Right atrium auricular region (tissue), 2 donors: ENCODE measurements around the gene SCN1B. TPM values are rescaled to one million over a fixed set of nuclear protein-coding genes. Genes with fewer than 3 reads are reported as not detected.

Experiments
- DNase-seq: peaks from one replicate; pipeline ENCODE4 v3.0.0-alpha.2; 2019; ENCODE audit warnings: low spot score
- H3K27ac ChIP-seq, 2 donors: fragments of 200-600 bp; sonication (generic); 1 replicate in 1 of 2; 2 replicates in 1 of 2; pipeline ENCODE4 v1.5.1; 2016 to 2019
- H3K27me3 ChIP-seq, 2 donors: fragments of 200-600 bp; sonication (generic); one replicate each; pipeline versions ENCODE4 v1.5.1 to v1.6.0; 2017 to 2019
- H3K36me3 ChIP-seq: fragments of 200-600 bp; sonication (generic); one replicate; pipeline ENCODE4 v1.5.1; 2016
- H3K4me1 ChIP-seq, 2 donors: fragments of 200-600 bp; sonication (generic); one replicate each; pipeline versions ENCODE4 v1.5.1 to v1.6.0; 2017 to 2019
- H3K4me3 ChIP-seq, 2 donors: fragments of 200-600 bp; sonication (generic); 1 replicate in 1 of 2; 2 replicates in 1 of 2; pipeline ENCODE4 v1.5.1; 2017 to 2019; ENCODE audit warnings: mild to moderate bottlenecking in 1 of 2, moderate library complexity in 1 of 2
- H3K9me3 ChIP-seq, 2 donors: fragments of 200-600 bp; sonication (generic); one replicate each; pipeline ENCODE4 v1.5.1; 2019
- total RNA-seq, 2 donors: library from RNA; depleted of rRNA; stranded (reverse); fragments of >200 nt; gene quantifications; one replicate each; pipeline ENCODE4 v1.1.0, GENCODE V29; 2016
- TF ChIP-seq, protein P1 (sequence below), 2 donors: fragments of 200-600 bp; sonication (generic); IDR thresholded peaks; one replicate each; pipeline ENCODE4 v1.5.1; 2019; ENCODE audit warnings: antibody characterized with exemption in 2 of 2

Gene SCN1B
- total RNA-seq, 2 donors from 2014 or later = 57.3 to 119 TPM

DNA sequence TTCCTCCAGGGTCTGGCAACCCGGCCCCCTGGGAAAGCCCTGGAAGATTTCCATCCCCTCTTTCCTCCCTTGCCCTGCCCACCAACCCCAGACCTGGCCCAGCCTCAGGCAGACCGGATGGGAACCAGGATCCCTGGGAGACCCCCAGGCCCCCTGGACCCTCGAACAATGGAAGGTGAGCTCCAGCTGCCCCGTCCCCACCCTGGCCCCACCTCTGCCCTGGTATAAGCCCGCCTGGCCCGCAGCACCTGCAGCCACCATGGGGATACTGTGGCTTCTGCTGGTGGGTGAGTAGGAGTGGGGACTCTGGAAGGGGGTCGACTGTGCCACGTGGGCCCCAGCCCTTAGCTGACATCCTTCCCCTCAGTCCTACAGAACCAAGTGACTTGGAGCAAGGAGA lies 43.7 kb downstream of the SCN1B start:
- Histone ChIP-seq H3K4me3 (no peak overlapping the region), H3K27me3 (no peaks in the 10 kb centered on the region), H3K9me3 (peaks cover 0 to 8% of the 10 kb centered on the region in 2 donors), H3K27ac (no peak overlapping the region), H3K36me3 (no peaks in the 10 kb centered on the region), H3K4me1 (no peaks in the 10 kb centered on the region)
- TF ChIP-seq, protein P1, sequence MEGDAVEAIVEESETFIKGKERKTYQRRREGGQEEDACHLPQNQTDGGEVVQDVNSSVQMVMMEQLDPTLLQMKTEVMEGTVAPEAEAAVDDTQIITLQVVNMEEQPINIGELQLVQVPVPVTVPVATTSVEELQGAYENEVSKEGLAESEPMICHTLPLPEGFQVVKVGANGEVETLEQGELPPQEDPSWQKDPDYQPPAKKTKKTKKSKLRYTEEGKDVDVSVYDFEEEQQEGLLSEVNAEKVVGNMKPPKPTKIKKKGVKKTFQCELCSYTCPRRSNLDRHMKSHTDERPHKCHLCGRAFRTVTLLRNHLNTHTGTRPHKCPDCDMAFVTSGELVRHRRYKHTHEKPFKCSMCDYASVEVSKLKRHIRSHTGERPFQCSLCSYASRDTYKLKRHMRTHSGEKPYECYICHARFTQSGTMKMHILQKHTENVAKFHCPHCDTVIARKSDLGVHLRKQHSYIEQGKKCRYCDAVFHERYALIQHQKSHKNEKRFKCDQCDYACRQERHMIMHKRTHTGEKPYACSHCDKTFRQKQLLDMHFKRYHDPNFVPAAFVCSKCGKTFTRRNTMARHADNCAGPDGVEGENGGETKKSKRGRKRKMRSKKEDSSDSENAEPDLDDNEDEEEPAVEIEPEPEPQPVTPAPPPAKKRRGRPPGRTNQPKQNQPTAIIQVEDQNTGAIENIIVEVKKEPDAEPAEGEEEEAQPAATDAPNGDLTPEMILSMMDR (IDR thresholded peaks at IDR 0.05) = no peak
- DNase-seq = no peak

DNA sequence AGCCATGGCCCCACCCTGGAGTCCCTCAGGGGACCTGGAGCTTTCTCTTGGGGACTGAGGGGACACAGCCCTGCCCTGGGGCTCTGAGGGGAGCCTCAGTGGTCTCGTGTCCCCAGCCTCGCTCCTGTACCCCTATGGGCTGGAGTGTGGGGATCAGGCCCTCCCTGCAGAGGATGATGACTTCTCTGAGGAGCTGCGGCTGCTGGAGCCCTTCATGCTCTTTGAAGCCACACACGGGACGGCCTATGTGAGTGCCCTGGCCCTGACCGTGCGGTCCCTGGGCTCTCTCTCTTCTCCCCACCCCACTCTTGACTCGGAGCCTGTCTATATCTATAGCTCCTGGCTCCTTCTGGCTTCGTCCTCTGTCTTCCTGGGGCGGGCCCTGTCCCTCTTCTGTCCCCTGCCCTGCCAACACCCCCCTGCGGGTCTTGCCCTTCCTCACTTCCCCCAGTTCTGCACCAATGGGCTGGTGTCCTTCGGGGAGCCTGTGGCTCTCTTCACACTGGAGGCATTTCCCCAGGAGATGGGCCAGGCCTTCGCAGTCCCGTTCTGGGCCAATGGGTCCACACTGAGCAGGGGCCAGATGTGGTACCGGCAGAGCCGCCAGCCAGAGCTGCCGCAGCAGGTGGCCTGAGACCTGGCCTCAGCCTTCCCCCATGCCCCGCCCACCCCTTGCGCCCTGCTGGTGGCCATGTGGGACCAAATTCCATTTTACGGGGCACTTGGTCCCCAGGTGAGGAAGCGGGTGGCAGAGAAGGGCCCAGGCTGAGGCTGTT lies 44.3 kb downstream of the SCN1B start:
- Histone ChIP-seq H3K9me3 (peaks cover 0 to 8% of the 10 kb centered on the region in 2 donors), H3K36me3 (no peaks in the 10 kb centered on the region), H3K27ac (no peak overlapping the region), H3K27me3 (no peaks in the 10 kb centered on the region), H3K4me3 (no peak overlapping the region), H3K4me1 (no peaks in the 10 kb centered on the region)
- TF ChIP-seq, protein P1 (IDR thresholded peaks at IDR 0.05) = no peak
- no peak for DNase-seq

DNA sequence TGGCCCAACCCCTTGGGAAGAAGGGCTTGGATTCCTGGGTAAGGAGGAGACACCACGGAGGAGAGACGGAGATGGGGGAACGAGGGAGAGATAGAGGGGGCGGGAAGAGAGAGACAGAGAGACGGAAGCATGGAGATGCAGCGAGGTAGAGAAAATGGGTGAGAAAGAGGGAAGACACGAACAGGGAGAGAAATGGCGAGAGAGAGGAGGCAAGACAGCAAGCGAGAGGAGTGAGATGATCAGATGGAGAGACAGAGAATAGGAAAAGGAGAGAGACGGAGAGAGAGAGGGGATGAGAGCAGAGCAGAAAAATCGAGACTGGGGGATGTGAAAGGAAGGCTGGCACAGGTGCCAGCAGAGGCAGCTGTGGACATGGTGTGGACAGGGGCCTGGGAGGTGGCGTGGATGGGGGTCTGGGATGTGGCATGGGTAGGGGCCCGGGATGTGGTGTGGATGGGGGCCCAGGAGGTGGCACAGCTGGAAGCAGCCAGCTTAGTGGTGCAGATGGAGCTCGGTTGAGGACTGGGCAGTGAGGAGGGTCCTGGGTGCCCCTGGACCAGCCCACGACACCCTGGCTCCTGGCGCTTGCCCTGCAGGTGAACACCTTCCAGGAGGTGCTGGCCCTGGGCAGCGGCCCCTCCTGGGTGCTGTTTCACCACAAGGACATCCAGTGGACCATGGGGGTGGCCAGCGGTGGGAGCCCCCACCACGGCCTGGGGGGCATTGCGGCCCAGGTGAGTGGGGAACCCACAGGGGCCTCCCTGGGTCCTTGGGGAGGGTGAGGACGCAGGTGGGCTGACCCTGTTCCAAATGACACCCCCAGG lies 45.1 kb downstream of the SCN1B start:
- no peaks in the 10 kb centered on the region for H3K4me1 ChIP-seq
- no peak for DNase-seq
- no peaks in the 10 kb centered on the region for H3K27me3 ChIP-seq
- no peak overlapping the region for H3K27ac ChIP-seq
- H3K9me3 ChIP-seq = peaks cover 0 to 4% of the 10 kb centered on the region in 2 donors
- TF ChIP-seq, protein P1 (IDR thresholded peaks at IDR 0.05) = no peak
- no peaks in the 10 kb centered on the region for H3K36me3 ChIP-seq
- no peak overlapping the region for H3K4me3 ChIP-seq

DNA sequence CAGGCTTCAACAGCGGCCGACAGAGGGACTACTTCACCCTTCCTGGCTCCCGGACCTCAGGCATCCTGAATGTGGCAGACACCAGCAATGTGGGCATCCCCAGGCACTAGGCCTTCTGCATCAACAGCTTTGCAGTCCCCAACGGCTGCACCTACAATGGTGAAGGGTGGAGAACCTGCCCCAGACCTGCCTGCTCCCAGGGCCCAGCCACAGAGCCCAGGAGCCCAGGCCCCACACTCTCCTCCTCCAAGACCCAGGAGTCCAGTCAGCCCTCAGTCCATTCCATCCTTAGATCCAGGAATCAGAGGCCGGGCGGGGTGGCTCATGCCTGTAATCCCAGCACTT lies 45.7 kb downstream of the SCN1B start:
- Histone ChIP-seq H3K36me3 (no peaks in the 10 kb centered on the region), H3K27me3 (no peaks in the 10 kb centered on the region), H3K27ac (no peak overlapping the region), H3K4me3 (no peak overlapping the region), H3K4me1 (no peaks in the 10 kb centered on the region), H3K9me3 (no peaks in the 10 kb centered on the region)
- TF ChIP-seq, protein P1 (IDR thresholded peaks at IDR 0.05) = no peak
- no peak for DNase-seq

DNA sequence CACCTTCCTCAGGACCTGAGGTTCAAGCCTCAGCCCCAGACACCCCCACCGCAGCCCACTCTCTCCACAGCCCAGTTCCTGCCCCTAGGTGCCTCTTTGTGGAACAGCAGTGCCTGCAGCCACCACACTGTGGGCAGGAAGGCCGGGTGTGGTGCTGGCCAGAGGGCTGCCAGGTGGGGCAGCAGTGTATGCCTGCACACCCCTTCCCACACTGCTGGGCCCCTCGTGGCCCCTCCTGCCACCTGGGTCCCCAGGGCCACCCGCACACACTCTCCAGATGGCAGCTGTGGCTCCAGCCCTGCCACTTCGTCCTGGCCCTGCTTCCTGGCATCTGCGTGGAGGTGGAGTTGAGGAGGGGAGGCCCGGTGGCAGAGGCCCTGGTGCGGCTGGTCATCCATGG lies 46.4 kb downstream of the SCN1B start:
- Histone ChIP-seq H3K27ac (no peak overlapping the region), H3K9me3 (no peaks in the 10 kb centered on the region), H3K36me3 (no peaks in the 10 kb centered on the region), H3K4me3 (no peak overlapping the region), H3K27me3 (no peaks in the 10 kb centered on the region), H3K4me1 (no peaks in the 10 kb centered on the region)
- TF ChIP-seq, protein P1 (IDR thresholded peaks at IDR 0.05) = no peak
- DNase-seq = no peak
